Body of pancreas (tissue), 4 donors: ENCODE measurements around the gene CAMK2A.

Source experiments
- CTCF ChIP-seq, 7 experiments: fragments of 450-650 bp in 4 of 7; fragments of 200-600 bp in 3 of 7; sonication (generic) in 3 of 7; IDR thresholded peaks; one replicate each; pipeline ENCODE4 v1.5.1; 2016 to 2019; ENCODE audit warnings: antibody characterized with exemption in 7 of 7
- POLR2A ChIP-seq, 3 donors: fragments of 450-650 bp; IDR thresholded peaks; one replicate each; pipeline ENCODE4 v1.6.1; 2016; ENCODE audit warnings: antibody characterized with exemption in 3 of 3, mild to moderate bottlenecking in 2 of 3

DNA sequence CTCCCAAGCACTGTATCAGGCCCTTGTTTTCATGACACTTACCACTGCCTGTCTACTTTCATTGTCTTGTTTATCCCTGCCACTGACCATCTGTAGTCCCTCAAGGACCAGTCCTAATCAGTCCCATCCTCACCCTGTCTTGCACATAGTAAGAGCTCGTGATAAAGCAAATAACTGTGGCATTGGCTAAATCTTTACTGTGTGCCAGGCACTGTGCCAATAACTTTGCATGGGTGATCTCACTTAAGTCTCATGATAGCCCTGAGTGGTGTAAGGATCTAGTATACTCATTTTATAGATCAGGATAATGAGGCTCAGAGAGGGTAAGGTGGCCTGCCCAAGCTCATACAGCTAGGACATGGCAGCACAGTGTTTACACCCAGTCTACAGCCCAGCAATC lies 117.4 kb downstream of the CAMK2A start:
- TF ChIP-seq CTCF (IDR thresholded peaks at IDR 0.05): no peak
- no peak for TF ChIP-seq POLR2A (IDR thresholded peaks at IDR 0.05)
